ENCODE measurements around the gene MPP3.

DNA sequence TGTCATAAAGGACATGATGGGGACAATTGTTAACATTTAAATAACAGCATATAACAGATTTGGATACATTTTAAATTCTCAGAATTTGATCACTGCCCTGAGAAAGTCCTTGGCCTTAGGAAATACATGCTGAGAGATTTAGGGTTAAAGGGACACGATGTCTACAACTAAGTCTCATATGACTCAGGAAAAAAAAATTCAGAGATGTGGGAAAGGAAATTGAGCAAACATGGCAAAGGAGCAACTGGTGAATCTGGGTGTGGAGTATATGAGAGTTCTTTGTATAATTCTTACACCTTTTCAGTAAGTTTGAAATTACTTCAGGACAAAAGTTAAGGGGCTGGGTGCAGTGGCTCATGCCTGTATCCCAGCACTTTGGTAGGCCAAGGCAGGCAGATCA is 18.2 kb downstream of the MPP3 start:
- TF ChIP-seq, protein P1, sequence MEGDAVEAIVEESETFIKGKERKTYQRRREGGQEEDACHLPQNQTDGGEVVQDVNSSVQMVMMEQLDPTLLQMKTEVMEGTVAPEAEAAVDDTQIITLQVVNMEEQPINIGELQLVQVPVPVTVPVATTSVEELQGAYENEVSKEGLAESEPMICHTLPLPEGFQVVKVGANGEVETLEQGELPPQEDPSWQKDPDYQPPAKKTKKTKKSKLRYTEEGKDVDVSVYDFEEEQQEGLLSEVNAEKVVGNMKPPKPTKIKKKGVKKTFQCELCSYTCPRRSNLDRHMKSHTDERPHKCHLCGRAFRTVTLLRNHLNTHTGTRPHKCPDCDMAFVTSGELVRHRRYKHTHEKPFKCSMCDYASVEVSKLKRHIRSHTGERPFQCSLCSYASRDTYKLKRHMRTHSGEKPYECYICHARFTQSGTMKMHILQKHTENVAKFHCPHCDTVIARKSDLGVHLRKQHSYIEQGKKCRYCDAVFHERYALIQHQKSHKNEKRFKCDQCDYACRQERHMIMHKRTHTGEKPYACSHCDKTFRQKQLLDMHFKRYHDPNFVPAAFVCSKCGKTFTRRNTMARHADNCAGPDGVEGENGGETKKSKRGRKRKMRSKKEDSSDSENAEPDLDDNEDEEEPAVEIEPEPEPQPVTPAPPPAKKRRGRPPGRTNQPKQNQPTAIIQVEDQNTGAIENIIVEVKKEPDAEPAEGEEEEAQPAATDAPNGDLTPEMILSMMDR (IDR thresholded peaks at IDR 0.05), result no peak
- no peak for TF ChIP-seq POLR2A (IDR thresholded peaks at IDR 0.05)

Data from tibial nerve (tissue), 3 donors.